Stomach (tissue), 9 donors: ENCODE data around the gene BTBD17. TPM values are rescaled to one million over a fixed set of nuclear protein-coding genes. Genes with fewer than 3 reads are reported as not detected.

Source experiments
- DNase-seq, 2 donors: peaks; one replicate each; pipeline versions ENCODE4 v3.0.0 to v3.0.0-alpha.2; 2013 to 2019
- H3K27ac ChIP-seq, 5 donors: fragments of 200-600 bp in 4 of 5; sonication (generic) in 4 of 5; one replicate each; pipeline ENCODE4 v1.5.1; 2013 to 2019; ENCODE audit warnings: mild to moderate bottlenecking in 1 of 5, moderate library complexity in 1 of 5
- H3K27me3 ChIP-seq, 3 donors: fragments of 200-600 bp; sonication (generic); one replicate each; pipeline ENCODE4 v1.5.1; 2017 to 2019; ENCODE audit warnings: mixed run types in 1 of 3
- H3K36me3 ChIP-seq, 4 donors: fragments of 200-600 bp; sonication (generic); 1 replicate in 3 of 4; 2 replicates in 1 of 4; pipeline ENCODE4 v1.5.1; 2016 to 2019
- H3K4me1 ChIP-seq, 4 donors: fragments of 200-600 bp; sonication (generic); one replicate each; pipeline ENCODE4 v1.5.1; 2016 to 2019
- H3K4me3 ChIP-seq, 4 donors: fragments of 200-600 bp; sonication (generic) in 3 of 4; one replicate each; pipeline ENCODE4 v1.5.1; 2016 to 2019; ENCODE audit warnings: mild to moderate bottlenecking in 1 of 4
- H3K9me3 ChIP-seq, 4 donors: fragments of 200-600 bp; sonication (generic); one replicate each; pipeline ENCODE4 v1.5.1; 2016 to 2019
- EP300 ChIP-seq: sonication (generic); formaldehyde crosslinking; IDR thresholded peaks from one replicate; pipeline ENCODE4 v1.6.1; 2017; ENCODE audit warnings: antibody characterized with exemption
- POLR2A ChIP-seq, 4 donors: fragments of 450-650 bp; IDR thresholded peaks; one replicate each; pipeline ENCODE4 v1.6.1; 2016; ENCODE audit warnings: antibody characterized with exemption in 4 of 4, control low read depth in 2 of 4, mild to moderate bottlenecking in 1 of 4, moderate library complexity in 1 of 4
- POLR2AphosphoS5 ChIP-seq, 3 donors: sonication (generic); formaldehyde crosslinking; IDR thresholded peaks; one replicate each; pipeline ENCODE4 v1.6.1; 2016; ENCODE audit warnings: antibody characterized with exemption in 3 of 3
- WGBS, 5 donors: extraction: QIAGEN DNeasy Blood & Tissue Kit in 3 of 5; methylation state at CpG; one replicate each; pipeline versions ENCODE4 v1.1.5 to v1.1.7; 2013 to 2018; 5-methylcytosine and 5-hydroxymethylcytosine counted together
- intact Hi-C: fragments of 100-400 bp; cut with DNase I; formaldehyde crosslinking; loops from one replicate; pipeline ENCODE4 v1.15.1; 2023; ENCODE audit warnings: low total_unique reads
- polyA plus RNA-seq, 3 donors: library from polyadenylated mRNA; stranded (reverse); fragments of 200-250 nt; gene quantifications; one replicate each; pipeline ENCODE4 v1.2.3, GENCODE V29; 2013
- total RNA-seq, 5 donors: library from RNA; depleted of rRNA; stranded (reverse); fragments of >200 nt; gene quantifications; one replicate each; pipeline versions ENCODE4 v1.1.0 to v1.2.3, GENCODE V29; 2014 to 2016
- TF ChIP-seq, protein P1 (sequence below), 7 experiments: fragments of 450-650 bp in 4 of 7; fragments of 200-600 bp in 3 of 7; sonication (generic) in 3 of 7; IDR thresholded peaks; one replicate each; pipeline ENCODE4 v1.5.1; 2016 to 2019; ENCODE audit warnings: antibody characterized with exemption in 7 of 7, control low read depth in 2 of 7, mild to moderate bottlenecking in 1 of 7
- donor health status: healthy with polysubstance abuse.
- donor health status: Bipolar disorder and iron deficiency.
- donor health status: healthy.

Gene BTBD17
- total and polyA plus RNA-seq, 8 donors, result not detected

DNA sequence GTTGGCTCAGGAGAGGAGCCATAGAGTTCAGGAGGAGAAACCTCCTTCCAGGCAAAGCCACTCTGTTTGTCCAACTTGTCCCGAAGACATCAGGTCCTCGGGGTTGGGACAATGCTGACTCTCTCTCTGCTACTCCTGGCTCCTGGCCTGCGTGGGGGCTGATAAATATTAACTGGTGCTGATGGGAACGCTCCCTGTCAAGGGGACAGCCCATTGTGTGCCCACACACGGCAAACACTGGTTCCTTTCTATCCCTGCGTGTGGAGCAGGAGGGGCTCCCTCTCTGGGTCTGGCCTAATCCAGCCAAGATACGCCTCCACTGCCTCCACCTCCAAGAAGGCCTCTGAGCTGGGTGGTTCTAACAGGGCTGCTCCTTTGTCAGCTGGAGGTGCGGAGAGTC is 31.2 kb downstream of the BTBD17 start:
- no peak for DNase-seq
- TF ChIP-seq, protein P1, sequence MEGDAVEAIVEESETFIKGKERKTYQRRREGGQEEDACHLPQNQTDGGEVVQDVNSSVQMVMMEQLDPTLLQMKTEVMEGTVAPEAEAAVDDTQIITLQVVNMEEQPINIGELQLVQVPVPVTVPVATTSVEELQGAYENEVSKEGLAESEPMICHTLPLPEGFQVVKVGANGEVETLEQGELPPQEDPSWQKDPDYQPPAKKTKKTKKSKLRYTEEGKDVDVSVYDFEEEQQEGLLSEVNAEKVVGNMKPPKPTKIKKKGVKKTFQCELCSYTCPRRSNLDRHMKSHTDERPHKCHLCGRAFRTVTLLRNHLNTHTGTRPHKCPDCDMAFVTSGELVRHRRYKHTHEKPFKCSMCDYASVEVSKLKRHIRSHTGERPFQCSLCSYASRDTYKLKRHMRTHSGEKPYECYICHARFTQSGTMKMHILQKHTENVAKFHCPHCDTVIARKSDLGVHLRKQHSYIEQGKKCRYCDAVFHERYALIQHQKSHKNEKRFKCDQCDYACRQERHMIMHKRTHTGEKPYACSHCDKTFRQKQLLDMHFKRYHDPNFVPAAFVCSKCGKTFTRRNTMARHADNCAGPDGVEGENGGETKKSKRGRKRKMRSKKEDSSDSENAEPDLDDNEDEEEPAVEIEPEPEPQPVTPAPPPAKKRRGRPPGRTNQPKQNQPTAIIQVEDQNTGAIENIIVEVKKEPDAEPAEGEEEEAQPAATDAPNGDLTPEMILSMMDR (IDR thresholded peaks at IDR 0.05), result no peak
- no peak for TF ChIP-seq POLR2A (IDR thresholded peaks at IDR 0.05)
- no peak for TF ChIP-seq POLR2AphosphoS5 (IDR thresholded peaks at IDR 0.05)
- TF ChIP-seq EP300, result no peak
- no peak overlapping the region for H3K27ac ChIP-seq
- no peaks in the 10 kb centered on the region for H3K36me3 ChIP-seq
- peaks cover 0 to 53% (median 26%) of the 10 kb centered on the region in 3 donors for H3K27me3 ChIP-seq
- H3K9me3 ChIP-seq, result peaks cover 0 to 7% (median 0%) of the 10 kb centered on the region in 4 donors
- no peak overlapping the region for H3K4me3 ChIP-seq
- peaks cover 14 to 17% (median 16%) of the 10 kb centered on the region in 4 donors for H3K4me1 ChIP-seq
- 36 to 58% (median 46%) methylated on average over 5 to 8 of the region's 8 CpGs for whole genome bisulfite sequencing, 5 donors
- intact Hi-C loops, result no loop called here

DNA sequence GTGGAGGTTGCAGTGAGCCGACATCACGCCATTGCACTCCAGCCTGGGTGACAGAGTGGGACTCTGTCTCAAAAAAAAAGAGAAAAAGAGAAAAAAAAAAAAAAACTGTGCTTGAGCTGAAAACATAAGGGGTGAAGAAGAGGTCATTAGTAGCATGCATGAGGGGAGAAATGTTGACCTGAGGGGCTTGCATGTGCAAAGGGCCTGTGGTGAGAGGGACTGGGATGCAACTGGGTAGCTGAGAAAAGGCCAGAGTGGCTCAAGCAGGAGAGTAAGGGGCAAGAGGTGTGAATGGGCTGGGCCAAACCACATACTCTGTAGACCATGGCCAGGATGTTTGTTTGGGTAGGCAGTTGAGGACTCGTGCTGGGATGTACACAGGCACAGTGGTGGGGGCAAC is 32.3 kb downstream of the BTBD17 start:
- TF ChIP-seq EP300, result no peak
- TF ChIP-seq, protein P1 (IDR thresholded peaks at IDR 0.05), result no peak
- no peak for TF ChIP-seq POLR2A (IDR thresholded peaks at IDR 0.05)
- no peak for TF ChIP-seq POLR2AphosphoS5 (IDR thresholded peaks at IDR 0.05)
- Histone ChIP-seq H3K27me3 (peaks cover 0 to 61% (median 32%) of the 10 kb centered on the region in 3 donors), H3K36me3 (no peaks in the 10 kb centered on the region), H3K9me3 (peaks cover 0 to 5% (median 0%) of the 10 kb centered on the region in 4 donors), H3K27ac (no peak overlapping the region), H3K4me1 (peaks cover 14 to 24% (median 18%) of the 10 kb centered on the region in 4 donors), H3K4me3 (no peak overlapping the region)
- 58 to 81% (median 68%) methylated on average over 3 of the region's 3 CpGs for WGBS, 5 donors
- intact Hi-C loops, result no loop called here
- no peak for DNase-seq

DNA sequence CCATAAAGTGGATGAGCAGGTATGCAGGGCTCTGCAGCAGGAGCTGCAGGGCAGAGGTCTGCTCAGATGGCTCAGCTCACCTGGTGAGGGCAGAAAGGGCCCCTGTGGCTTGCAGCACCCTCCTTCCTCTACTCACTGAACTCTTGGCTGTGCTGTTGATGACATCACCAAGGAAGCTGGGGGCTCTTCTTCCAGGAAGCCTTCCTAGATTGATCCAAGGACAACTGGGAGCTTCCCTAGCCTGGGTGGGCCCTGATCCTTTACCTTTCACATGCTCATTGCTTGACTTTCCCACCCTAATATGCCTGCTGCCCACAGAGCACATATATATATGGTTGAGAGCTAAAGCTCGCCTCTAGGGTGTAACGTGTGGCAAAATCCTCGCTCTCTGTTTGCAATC is 33.2 kb downstream of the BTBD17 start:
- H3K27me3 ChIP-seq, result peaks cover 0 to 61% (median 32%) of the 10 kb centered on the region in 3 donors
- H3K4me3 ChIP-seq, result no peak overlapping the region

DNA sequence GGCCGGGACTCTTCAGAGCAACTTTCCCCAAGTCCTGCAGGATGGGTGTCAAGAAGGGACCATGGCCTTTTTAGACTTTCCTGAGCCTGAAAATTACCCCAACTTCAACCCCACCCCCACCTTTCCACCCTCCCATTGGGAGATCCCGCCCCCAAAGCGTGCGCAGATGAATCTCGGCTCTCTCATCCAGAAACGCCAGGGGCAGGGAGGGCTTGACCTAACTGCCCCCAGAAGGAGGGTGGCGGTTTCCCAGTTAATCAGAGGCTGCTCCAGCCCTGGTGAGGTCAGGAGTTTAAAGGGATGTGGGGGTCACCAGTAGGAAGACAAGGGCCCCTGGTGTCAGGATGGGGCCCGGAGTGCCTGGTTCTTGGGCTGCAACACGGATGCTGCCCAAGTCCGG is 35.2 kb downstream of the BTBD17 start:
- H3K36me3 ChIP-seq, result no peaks in the 10 kb centered on the region
- DNase-seq, result no peak
- peak overlapping the region; percentile 40 to 51 (median 42) for H3K4me3 ChIP-seq
- H3K27ac ChIP-seq, result no peak overlapping the region
- WGBS, 5 donors, result 18 to 31% (median 25%) methylated on average over 9 to 10 of the region's 10 CpGs
- H3K9me3 ChIP-seq, result no peaks in the 10 kb centered on the region
- peaks cover 14 to 24% (median 18%) of the 10 kb centered on the region in 4 donors for H3K4me1 ChIP-seq
- TF ChIP-seq, protein P1 (IDR thresholded peaks at IDR 0.05), result no peak
- TF ChIP-seq POLR2AphosphoS5 (IDR thresholded peaks at IDR 0.05) (no peak), EP300 (no peak)
- peaks cover 0 to 58% (median 29%) of the 10 kb centered on the region in 3 donors for H3K27me3 ChIP-seq
- intact Hi-C loops, result no loop called here

More for the DNA sequence above, 33.2 kb downstream of the BTBD17 start:
- Histone ChIP-seq H3K9me3 (no peaks in the 10 kb centered on the region), H3K4me1 (peaks cover 14 to 24% (median 18%) of the 10 kb centered on the region in 4 donors), H3K36me3 (no peaks in the 10 kb centered on the region), H3K27ac (no peak overlapping the region)
- intact Hi-C loops, result no loop called here
- no peak for TF ChIP-seq POLR2AphosphoS5 (IDR thresholded peaks at IDR 0.05)
- no peak for TF ChIP-seq EP300
- no peak for TF ChIP-seq POLR2A (IDR thresholded peaks at IDR 0.05)
- TF ChIP-seq, protein P1 (IDR thresholded peaks at IDR 0.05), result no peak
- no peak for DNase-seq
- 91 to 95% (median 93%) methylated on average over 3 of the region's 3 CpGs for WGBS, 5 donors
